HTR-8/SVneo (cell line): ENCODE data around the gene INHBC.
"Not testable (repeated sequence)": the region's sequence is repeated elsewhere in the genome, so short reads cannot be mapped to it uniquely, and the experiment has no call there.

Experiments used
- DNase-seq: peaks from one replicate; pipeline ENCODE4 v3.0.0; 2011; ENCODE audit warnings: low spot score, mixed read lengths; ENCODE audit not compliant: insufficient read length
- FAIRE-seq: peaks from 2 replicates; lab custom pipeline; 2011; peaks lifted over from hg19 to GRCh38; lab: Jason Lieb, UNC

Gene INHBC, protein sequence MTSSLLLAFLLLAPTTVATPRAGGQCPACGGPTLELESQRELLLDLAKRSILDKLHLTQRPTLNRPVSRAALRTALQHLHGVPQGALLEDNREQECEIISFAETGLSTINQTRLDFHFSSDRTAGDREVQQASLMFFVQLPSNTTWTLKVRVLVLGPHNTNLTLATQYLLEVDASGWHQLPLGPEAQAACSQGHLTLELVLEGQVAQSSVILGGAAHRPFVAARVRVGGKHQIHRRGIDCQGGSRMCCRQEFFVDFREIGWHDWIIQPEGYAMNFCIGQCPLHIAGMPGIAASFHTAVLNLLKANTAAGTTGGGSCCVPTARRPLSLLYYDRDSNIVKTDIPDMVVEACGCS

GRCh38 chr12:57434517-57435223, at the start of gene INHBC:
TSS of gene INHBC (plus strand) at chr12:57434784. CDS start at chr12:57434887, 103 bp downstream.
- no peak for FAIRE-seq

DNA sequence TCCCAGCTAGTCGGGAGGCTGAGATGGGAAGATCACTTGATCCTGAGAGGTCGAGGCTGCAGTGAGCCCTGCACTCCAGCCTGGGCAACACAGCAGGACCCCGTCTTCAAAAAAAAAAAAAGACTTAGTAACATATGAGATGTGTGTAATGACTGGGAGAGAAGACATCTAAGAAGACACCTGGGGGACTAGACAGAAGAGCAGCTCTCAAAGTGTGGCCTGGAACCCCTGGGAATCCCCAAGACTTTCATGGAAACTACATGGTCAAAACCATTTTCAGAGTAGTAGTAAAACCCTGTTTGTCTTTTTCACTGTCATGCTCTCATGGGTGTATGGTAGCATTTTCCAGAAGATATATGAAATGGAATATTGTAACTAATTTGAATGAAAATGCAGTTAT, 49.0 kb upstream of the INHBC start:
- no peak for DNase-seq
- no peak for FAIRE-seq

More at GRCh38 chr12:57434517-57435223, at the start of gene INHBC:
- DNase-seq, result no peak

GRCh38 chr12:57386187-57386720, 48.3 kb upstream of the INHBC start:
- no peak for FAIRE-seq

GRCh38 chr12:57388425-57388824, 46.2 kb upstream of the INHBC start:
- no peak for DNase-seq
- no peak for FAIRE-seq

More at GRCh38 chr12:57386187-57386720, 48.3 kb upstream of the INHBC start:
- DNase-seq, result no peak

GRCh38 chr12:57389033-57389432, 45.6 kb upstream of the INHBC start:
- peak; percentile 33 for FAIRE-seq
- peak; percentile 41 for DNase-seq

DNA sequence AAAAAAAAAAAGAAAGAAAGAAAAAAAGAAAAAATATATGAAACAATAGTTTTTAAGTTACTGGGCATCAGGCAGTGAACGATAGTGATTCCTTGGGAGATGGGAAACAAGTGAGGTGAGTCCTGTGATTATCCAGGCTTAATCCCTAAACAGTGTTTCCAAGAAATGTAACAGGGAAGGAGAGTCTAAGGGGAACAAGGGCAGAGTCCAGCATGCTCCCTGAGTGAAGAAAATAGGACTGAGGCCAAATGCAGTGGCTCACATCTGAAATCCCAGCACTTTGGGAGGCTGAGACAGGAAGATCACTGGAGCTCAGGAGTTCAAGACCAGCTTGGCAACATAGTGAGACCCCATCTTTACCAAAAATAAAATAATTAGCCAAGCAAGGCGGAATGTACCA, 44.4 kb upstream of the INHBC start:
- DNase-seq (no peak), FAIRE-seq (no peak)

DNA sequence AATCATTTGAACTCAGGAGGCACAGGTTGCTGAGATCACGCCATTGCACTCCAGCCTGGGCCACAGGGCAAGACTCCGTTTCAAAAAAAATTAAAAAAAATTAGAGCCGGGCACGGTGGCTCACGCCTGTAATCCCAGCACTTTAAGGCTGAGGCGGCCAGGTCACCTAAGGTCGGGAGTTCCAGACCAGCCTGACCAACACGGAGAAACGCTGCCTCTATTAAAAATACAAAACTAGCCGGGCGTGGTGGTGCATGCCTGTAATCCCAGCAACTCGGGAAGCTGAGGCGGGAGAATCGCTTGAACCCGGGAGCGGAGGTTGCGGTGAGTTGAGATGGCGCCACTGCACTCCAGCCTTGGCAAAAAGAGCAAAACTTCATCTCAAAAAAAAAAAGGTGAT, 39.5 kb upstream of the INHBC start:
- FAIRE-seq (no peak), DNase-seq (no peak)

- no peak for DNase-seq
- no peak for FAIRE-seq
These were observed 37.1 kb upstream of the INHBC start for GRCh38 chr12:57397441-57397840.

DNA sequence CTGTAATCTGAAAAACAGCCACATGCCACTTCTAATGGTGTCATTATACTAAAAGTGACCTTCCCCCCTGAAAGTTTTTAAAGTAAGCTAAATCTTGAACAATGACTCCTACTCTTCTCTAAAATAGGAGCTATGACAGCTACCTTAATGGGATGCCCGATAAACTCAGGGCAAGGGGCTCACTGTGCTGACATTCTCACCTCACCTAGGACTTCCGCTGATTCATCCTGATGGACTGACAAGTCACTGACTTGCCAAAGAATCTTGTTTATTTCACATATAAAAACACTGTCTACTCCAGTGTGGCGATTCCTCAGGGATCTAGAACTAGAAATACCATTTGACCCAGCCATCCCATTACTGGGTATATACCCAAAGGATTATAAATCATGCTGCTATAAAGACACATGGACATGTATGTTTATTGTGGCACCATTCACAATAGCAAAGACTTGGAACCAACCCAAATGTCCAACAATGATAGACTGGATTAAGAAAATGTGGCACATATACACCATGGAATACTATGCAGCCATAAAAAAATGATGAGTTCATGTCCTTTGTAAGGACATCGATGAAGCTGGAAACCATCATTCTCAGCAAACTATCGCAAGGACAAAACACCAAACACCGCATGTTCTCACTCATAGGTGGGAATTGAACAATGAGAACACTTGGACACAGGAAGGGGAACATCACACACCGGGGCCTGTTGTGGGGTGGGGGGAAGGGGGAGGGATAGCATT, 34.7 kb upstream of the INHBC start:
- not testable (repeated sequence) for FAIRE-seq

GRCh38 chr12:57401165-57401564, 33.4 kb upstream of the INHBC start:
- no peak for DNase-seq
- no peak for FAIRE-seq

More for the DNA sequence above, 34.7 kb upstream of the INHBC start:
- not testable (repeated sequence) for DNase-seq

GRCh38 chr12:57402156-57402555, 32.4 kb upstream of the INHBC start:
- FAIRE-seq, result not testable (repeated sequence)

GRCh38 chr12:57404966-57405640, 29.5 kb upstream of the INHBC start:
- no peak for FAIRE-seq
- DNase-seq, result no peak

More at GRCh38 chr12:57402156-57402555, 32.4 kb upstream of the INHBC start:
- not testable (repeated sequence) for DNase-seq

- FAIRE-seq, result no peak
These were observed 24.1 kb upstream of the INHBC start for GRCh38 chr12:57410534-57410933.

DNA sequence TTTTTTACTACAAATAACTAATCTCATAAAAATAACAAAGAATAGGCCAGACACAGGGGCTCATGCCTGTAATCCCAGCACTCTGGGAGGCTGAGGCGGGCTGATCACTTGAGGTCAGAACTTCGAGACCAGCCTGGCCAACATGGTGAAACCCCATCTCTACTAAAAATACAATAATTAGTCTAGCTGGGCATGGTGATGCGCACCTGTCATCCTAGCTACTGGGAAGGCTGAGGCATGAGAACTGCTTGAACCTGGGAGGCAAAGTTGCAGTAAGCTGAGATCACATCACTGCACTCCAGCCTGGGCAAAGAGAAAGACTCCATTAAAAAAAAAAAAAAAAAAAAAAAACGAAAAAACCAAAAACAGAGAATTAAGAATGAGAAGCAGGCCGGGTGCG, 20.4 kb upstream of the INHBC start:
- DNase-seq, FAIRE-seq: not testable (repeated sequence)

More at GRCh38 chr12:57410534-57410933, 24.1 kb upstream of the INHBC start:
- DNase-seq, result no peak

DNA sequence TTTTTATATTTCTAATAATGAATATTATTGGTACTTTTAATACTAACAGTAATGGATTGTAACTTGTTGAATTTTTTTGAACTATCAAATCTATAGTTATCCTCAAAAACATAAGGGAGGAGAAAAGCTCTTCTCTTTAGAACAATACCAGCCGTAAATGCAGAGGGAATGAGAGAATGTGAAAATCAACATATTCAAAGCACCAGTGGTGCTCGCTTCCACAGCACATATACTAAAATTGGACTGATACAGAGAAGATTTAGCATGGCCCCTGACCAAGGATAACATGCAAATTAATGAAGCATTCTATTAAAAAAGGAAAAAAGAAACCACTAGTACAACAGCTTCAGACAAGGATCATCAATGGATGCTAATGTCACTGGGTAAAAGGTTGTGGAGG, 19.5 kb upstream of the INHBC start:
- DNase-seq, result no peak
- FAIRE-seq, result no peak

GRCh38 chr12:57416039-57416996, 18.3 kb upstream of the INHBC start:
- no peak for DNase-seq
- FAIRE-seq, result no peak

DNA sequence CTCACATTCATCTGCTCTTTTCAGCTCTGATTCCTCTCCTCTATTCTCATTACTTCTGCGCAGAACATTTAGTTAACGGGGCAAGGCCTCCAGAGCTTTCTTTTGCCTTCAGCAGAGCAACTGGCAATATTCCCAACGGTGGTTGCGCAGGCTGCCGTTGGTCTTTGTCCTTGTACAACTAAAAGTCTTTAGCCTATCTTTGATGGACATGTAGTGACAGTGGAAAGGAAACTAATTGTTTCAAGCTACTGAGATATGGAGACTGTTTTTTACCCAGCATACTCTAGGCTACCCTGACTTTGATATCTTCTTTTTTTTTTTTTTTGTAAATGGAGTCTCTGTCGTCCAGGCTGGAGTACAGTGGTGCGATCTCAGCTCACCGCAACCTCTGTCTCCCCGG, 16.3 kb upstream of the INHBC start:
- DNase-seq, result no peak
- FAIRE-seq, result no peak

GRCh38 chr12:57419495-57419894, 15.1 kb upstream of the INHBC start:
- DNase-seq (no peak), FAIRE-seq (no peak)

GRCh38 chr12:57420482-57420881, 14.1 kb upstream of the INHBC start:
- no peak for FAIRE-seq

More at GRCh38 chr12:57420482-57420881, 14.1 kb upstream of the INHBC start:
- DNase-seq, result no peak
